VCaP (cell line): ENCODE data around the gene TLCD3B.
"Not testable (repeated sequence)": the region's sequence is repeated elsewhere in the genome, so short reads cannot be mapped to it uniquely, and the experiment has no call there.

Experiments used
- H3K27ac ChIP-seq: fragments of 450-650 bp; 2 replicates; pipeline ENCODE4 v1.5.1; 2017
- TF ChIP-seq, protein P1 (sequence below): fragments of 450-650 bp; conservative IDR thresholded peaks from 2 replicates; pipeline ENCODE4 v1.5.1; 2017; ENCODE audit warnings: mild to moderate bottlenecking, moderate library complexity

TLCD3B gene

DNA sequence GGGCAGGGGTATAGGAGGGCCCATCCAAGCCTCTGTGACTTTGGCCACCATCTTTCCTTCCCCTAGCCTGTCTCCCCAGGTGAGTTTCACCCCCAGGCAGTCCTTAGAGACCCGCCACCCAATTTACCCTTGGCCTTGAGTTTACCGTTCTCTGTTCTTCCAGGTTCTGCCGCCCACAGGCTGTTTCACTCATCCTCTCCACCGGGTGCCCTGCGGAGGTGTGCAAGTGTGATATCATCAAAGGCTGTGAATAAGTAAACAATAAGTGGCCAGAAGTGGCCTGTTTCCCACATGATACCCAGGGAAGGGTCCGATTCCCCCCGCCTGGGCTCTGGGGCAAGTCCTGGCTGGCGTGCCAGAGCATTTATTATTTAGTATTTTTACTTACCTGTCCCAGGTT lies 15.1 kb upstream of the TLCD3B start:
- TF ChIP-seq, protein P1, sequence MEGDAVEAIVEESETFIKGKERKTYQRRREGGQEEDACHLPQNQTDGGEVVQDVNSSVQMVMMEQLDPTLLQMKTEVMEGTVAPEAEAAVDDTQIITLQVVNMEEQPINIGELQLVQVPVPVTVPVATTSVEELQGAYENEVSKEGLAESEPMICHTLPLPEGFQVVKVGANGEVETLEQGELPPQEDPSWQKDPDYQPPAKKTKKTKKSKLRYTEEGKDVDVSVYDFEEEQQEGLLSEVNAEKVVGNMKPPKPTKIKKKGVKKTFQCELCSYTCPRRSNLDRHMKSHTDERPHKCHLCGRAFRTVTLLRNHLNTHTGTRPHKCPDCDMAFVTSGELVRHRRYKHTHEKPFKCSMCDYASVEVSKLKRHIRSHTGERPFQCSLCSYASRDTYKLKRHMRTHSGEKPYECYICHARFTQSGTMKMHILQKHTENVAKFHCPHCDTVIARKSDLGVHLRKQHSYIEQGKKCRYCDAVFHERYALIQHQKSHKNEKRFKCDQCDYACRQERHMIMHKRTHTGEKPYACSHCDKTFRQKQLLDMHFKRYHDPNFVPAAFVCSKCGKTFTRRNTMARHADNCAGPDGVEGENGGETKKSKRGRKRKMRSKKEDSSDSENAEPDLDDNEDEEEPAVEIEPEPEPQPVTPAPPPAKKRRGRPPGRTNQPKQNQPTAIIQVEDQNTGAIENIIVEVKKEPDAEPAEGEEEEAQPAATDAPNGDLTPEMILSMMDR, result no peak
- H3K27ac ChIP-seq, result no peak overlapping the region

DNA sequence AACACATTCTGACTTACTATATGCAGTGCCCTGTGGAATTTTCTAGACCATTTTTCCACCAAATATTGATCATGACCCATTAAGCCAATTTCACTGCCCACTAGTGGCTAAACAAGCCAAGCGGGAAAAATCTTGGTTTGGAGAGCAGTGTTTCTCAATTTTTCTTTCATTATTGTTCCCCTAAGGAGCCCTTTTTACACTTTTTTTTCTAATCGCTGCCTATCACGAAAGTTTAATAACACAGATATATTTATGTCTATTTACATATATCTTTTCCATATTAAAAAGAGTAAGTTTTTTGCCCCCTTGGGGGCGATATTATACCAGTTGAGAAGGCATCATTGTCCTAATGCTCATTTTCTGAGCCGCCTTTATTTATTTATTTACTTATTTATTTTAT lies 10.8 kb upstream of the TLCD3B start:
- TF ChIP-seq, protein P1, result peak; percentile 52
- H3K27ac ChIP-seq, result no peak overlapping the region

DNA sequence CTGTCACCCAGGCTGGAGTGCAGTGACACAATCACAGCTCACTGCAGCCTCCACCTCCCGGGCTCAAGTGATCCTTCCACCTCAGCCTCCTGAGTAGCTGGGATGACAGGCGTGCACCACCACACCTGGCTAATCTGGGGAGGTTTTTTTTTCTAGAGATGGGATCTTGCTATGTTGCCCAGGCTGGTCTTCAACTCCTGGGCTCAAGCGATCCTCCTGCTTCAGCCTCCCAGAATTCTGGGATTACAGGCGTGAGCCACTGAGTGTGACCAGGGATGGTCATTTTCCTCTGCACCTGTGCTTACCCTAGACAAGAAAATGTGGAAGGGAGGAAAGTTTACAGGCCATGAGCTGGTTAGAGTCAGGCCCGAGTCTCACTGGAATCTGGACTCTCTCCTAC lies 9.6 kb upstream of the TLCD3B start:
- H3K27ac ChIP-seq, result not testable (repeated sequence)

DNA sequence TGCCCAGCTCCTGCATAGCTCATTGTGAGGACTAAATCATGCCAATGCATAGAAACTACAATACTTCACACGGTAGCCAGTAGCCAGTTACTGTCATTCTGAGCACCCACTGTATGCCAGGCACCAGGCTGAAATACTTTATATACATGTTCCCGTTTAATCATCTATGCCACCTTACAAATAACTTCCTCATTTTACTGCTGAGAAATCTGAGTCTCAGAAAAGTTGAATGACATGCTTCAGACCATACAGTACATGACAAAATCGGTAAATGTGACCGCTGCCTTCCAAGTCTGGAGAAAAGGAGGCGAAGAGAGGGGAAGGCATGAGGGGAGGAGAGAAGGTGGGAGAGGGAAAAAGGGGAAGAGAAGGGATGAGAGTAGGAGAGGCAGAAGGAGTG lies 9.2 kb upstream of the TLCD3B start:
- H3K27ac ChIP-seq, result no peak overlapping the region
- TF ChIP-seq, protein P1, result no peak

DNA sequence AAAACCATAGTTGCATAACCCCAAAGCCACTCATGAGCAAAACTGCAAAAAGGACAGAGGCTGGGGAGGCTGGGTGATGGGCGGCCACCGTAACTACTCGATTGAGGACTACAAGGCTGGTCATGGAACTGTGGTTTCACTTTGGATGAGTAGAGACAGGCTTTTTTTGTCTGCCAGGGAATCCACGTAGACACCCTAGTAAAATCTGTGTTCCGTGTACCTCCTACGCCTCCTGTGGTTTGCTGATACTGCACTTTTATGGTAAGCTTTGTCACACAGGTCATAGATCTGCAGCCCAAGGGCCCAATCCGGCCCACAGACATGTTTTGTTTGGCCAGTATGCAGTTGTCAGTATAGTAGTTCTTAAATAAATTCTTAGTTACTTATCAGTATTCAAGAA lies 2.2 kb upstream of the TLCD3B start:
- H3K27ac ChIP-seq, result no peak overlapping the region
- TF ChIP-seq, protein P1, result no peak

DNA sequence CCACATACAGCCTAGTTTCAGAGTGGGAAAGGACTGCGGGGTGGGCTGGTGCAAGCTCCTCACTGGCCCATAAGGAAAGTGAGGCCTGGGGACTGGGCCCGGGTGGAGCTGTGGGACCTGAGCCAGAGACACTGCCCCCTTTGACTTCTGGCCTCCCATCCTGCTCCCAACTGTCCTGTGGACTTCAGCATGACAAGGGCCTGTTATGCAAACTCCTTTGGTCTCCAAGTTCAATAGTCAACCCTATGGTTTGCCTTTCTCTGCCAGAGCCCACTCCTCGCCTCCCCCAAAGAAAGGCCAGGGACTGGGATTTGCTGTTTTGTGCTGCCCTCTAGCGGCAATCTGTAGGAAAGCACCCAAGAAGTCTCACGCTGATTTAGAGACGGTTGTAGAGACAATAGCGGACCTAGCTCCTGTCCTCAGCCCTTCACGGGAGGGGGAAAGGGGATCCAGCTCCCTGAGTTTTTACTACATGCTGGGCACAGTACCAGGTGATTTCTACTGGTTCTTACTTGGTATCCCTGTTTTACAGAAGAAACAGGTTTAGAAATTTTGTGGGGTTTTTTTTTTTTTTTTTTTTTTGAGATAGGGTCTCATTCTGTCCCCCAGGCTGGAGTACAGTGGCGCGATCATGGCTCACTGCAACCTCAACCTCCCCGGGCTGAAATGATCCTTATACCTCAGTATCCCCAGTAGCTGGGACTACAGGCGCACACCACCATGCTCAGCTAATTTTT lies 1.2 kb upstream of the TLCD3B start:
- H3K27ac ChIP-seq, result no peak overlapping the region
- TF ChIP-seq, protein P1, result peak; percentile 79

DNA sequence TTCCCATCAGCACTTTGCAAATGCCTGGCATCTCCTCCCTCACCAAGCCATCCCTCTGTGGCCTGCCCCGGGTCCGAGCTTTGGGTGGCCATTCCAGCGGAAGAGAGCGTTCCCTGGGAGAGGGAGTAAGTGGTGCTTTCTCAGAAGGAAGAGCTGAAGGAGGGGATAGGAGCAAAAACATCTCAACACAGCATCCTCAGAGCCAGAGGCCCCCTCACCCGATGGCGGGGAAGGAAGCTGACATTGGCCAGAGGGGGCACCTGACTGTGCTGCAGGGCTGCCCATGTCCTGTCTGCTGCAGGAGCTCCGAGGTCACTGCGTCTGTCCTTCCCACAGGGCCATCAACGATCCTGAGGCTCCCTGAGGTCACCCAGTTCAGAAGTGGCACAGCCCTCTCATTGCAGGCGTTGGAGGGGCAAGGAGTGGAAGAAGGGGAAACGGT lies 427 bp upstream of the TLCD3B start:
- peak overlapping the region; percentile 62; the same call in 1 of the 2 replicates for H3K27ac ChIP-seq
- TF ChIP-seq, protein P1, result no peak

DNA sequence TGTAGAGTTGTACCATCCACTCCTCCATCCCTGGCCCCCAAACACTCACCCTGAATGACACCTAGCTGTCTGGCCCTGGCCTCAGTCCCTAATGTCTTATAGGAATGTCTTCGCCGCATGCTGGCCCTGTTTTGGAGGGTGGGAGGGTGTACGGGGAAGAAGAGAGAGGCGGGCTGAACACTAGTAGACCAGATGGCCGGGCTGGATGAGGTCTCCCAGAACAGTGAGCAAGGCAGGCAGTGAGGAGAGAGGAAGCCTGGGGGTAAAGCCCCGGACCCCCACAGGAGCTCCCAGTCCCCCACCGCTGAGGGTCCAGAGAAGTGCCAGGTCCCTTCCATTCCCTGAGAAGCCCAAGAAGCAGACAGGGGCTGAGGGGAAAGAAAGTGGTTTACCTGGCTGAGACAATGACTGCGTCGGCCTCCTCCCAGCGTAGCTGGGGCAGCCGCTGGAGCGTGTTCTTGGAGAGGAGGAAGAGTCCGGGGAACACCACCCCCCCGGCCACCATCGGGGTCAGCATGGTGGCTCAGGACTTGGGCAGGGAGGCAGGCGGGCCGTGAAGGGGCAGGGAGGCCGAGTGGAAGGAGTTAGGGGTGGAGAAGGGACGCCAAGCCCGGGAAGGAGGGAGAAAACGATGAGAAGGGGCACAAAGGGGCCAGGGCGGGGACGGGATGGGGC lies 923 bp downstream of the TLCD3B start:
- TF ChIP-seq, protein P1, result no peak
- peak overlapping the region; percentile 62; the same call in 1 of the 2 replicates for H3K27ac ChIP-seq
